ENCODE measurements around the gene PTTG1IP. TPM values are rescaled to one million over a fixed set of nuclear protein-coding genes. Genes with fewer than 3 reads are reported as not detected.

PTTG1IP gene
- total and polyA plus RNA-seq, 2 of the 13 experiments (the other 11 are each of a cell fraction or from before 2014, with no cell fraction given) = 161 to 700 TPM

DNA sequence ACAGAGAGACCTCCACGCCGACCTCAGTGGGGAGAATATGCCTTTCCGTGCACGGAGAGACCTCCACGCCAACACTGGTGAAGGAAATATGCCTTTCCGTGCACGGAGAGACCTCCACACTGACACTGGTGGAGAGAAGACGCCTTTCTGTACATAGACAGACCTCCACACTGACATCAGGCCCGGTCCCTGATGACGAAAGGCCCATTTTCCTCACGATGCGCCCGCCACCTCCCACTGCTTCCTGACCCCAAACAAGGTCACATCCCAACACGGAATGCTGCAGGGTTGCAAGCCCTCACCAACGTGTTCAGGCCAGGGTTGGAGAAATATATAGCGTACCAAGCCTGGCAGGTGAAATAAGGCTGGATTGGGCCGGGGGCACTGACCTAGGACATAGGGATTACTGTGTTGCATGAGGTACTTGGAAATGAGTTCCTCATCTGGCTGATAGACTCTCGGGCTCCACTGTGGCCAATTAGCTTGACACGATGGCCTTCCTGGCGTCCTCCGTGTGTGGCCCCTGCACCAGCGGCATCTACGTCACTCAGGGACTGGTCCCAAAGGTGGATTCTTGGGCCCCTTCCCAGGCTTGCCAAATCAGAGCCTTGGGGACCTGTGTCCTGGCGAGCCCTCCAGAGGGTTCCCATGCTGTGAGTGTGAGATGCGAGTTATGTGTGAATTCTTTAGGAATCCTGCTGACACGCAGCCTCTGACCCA is 39.1 kb downstream of the PTTG1IP start (continued):
- TF ChIP-seq, protein P1, sequence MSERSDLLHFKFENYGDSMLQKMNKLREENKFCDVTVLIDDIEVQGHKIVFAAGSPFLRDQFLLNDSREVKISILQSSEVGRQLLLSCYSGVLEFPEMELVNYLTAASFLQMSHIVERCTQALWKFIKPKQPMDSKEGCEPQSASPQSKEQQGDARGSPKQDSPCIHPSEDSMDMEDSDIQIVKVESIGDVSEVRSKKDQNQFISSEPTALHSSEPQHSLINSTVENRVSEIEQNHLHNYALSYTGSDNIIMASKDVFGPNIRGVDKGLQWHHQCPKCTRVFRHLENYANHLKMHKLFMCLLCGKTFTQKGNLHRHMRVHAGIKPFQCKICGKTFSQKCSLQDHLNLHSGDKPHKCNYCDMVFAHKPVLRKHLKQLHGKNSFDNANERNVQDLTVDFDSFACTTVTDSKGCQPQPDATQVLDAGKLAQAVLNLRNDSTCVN (CRISPR knock-in tag; IDR thresholded peaks at IDR 0.05; ENCODE audit: borderline replicate concordance) = no peak
- TF ChIP-seq AGO2 (optimal IDR thresholded peaks at IDR 0.05; ENCODE audit: low read depth, low read length) (no peak), ZNF33B (CRISPR knock-in tag; IDR thresholded peaks at IDR 0.05) (no peak), KDM1A (CRISPR knock-in tag; IDR thresholded peaks at IDR 0.05) (no peak), GLI4 (CRISPR knock-in tag; IDR thresholded peaks at IDR 0.05; ENCODE audit: borderline replicate concordance) (no peak), TSC22D2 (CRISPR knock-in tag; IDR thresholded peaks at IDR 0.05; ENCODE audit: borderline replicate concordance) (no peak)
- TF ChIP-seq, protein P2, sequence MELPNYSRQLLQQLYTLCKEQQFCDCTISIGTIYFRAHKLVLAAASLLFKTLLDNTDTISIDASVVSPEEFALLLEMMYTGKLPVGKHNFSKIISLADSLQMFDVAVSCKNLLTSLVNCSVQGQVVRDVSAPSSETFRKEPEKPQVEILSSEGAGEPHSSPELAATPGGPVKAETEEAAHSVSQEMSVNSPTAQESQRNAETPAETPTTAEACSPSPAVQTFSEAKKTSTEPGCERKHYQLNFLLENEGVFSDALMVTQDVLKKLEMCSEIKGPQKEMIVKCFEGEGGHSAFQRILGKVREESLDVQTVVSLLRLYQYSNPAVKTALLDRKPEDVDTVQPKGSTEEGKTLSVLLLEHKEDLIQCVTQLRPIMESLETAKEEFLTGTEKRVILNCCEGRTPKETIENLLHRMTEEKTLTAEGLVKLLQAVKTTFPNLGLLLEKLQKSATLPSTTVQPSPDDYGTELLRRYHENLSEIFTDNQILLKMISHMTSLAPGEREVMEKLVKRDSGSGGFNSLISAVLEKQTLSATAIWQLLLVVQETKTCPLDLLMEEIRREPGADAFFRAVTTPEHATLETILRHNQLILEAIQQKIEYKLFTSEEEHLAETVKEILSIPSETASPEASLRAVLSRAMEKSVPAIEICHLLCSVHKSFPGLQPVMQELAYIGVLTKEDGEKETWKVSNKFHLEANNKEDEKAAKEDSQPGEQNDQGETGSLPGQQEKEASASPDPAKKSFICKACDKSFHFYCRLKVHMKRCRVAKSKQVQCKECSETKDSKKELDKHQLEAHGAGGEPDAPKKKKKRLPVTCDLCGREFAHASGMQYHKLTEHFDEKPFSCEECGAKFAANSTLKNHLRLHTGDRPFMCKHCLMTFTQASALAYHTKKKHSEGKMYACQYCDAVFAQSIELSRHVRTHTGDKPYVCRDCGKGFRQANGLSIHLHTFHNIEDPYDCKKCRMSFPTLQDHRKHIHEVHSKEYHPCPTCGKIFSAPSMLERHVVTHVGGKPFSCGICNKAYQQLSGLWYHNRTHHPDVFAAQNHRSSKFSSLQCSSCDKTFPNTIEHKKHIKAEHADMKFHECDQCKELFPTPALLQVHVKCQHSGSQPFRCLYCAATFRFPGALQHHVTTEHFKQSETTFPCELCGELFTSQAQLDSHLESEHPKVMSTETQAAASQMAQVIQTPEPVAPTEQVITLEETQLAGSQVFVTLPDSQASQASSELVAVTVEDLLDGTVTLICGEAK (IDR thresholded peaks at IDR 0.05) = no peak
- TF ChIP-seq, protein P2 (CRISPR knock-in tag; IDR thresholded peaks at IDR 0.05) = no peak

Measured in HepG2 (cell line).